NCI-H128 (cell line): Measurements from ENCODE around the gene CCDC169.
"Not testable (repeated sequence)": the region's sequence is repeated elsewhere in the genome, so short reads cannot be mapped to it uniquely, and the experiment has no call there.

Source experiments
- DNase-seq: peaks from one replicate; lab custom pipeline; 2025; ENCODE audit not compliant: unreplicated experiment; lab: John Stamatoyannopoulos, UW

Gene CCDC169

GRCh38 chr13:36319793-36320192 lies 22.2 kb upstream of the CCDC169 start:
- not testable (repeated sequence) for DNase-seq

DNA sequence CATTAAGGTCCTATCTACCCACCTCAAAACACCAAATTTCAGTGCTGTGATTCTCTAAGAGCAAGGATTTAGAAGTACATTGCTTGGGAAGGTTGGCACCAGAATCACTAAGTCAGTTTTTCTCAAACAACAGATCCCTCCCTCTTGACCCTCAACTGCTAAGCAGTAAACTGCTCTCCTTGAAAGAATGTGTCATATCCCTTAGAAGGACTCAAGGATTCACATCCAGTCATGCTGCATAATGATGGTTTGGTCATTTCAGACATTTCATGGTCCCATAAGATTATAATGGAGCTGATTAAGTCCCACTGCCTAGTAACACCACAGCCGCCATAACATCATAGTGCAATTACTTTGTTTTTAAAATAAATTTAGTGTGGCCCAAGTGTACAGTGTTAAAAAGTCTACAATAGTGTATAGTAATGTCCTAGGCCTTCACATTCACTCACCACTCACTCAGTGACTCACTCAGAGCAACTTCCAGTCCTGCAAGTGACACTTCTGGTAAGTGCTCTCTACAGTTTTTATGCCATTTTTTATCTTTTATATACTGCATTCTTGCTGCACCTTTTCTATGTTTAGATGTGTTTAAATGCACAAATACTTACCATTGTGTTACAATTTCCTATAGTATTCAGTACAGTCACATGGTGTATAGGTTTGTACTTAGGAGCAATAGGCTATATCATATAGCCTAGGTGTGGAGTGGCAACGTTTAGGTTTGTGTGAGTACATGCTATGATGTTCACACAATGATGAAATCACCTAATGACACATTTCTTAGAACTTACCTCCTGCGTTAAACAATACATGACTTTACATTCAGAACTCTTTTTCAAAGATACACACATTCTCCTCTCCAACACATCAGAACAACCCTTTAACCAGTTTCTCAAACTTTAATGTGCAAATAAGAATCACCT lies 15.7 kb upstream of the CCDC169 start:
- no peak for DNase-seq

GRCh38 chr13:36310417-36311108 lies 12.9 kb upstream of the CCDC169 start:
- DNase-seq: no peak

DNA sequence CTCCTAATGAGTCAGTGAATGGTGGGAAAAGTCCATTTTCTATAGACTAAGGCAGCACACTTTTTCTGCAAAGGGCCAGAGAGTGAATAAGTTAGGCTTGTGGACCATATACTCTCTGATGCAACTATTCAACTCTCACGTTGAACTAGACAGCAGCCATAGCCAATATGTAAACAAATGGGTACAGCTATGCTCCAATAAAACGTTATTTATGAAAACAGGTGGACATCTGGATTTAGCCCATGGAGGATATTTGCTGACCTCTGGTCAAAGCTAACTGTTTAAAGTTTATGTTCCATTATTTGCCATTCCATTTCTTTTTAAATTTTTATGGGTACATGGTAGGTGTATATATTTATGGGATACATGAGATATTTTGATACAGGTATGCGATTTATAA lies 4.7 kb upstream of the CCDC169 start:
- DNase-seq: no peak

GRCh38 chr13:36299469-36299868 lies 1.9 kb upstream of the CCDC169 start:
- DNase-seq: not testable (repeated sequence)

- DNase-seq: no peak
These were observed 988 bp upstream of the CCDC169 start for GRCh38 chr13:36298535-36299068.

DNA sequence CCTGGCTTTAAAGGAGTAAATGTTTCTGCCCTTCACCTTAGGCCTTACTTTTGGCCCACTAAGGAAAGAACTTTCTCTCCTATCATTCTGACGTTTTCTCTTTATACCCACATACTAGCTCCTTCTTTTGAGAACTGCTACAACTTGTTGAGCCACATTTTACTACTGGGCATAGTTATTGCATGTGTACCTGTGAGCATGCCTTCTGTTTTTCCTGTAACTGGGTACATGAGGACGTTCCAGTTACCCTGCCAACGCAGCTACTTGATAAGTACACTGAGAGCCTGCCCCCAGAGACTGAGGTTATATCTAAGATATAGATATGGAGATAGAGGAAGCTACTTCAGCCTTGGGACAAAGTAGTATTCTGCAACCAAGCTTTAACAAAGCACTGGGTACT lies 3.5 kb downstream of the CCDC169 start:
- DNase-seq: no peak

DNA sequence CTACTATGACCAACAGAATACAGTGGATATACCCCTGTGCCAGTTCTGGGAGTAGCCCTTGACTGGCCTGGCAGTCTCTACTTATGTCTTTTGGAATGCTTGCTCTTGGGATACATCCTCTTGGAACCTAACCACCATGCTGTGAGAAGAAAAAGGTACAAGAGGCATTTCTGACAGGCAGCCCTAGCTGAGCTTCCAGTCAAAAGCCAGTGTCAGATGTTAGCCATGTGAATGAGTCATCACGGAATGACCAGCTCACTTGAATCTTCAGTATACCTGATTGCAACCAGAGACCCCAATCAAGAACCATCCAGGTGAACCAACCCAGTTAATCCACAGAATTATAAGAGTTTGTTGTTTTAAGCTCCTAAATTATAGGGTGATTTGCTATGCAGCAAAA lies 4.1 kb downstream of the CCDC169 start:
- no peak for DNase-seq

GRCh38 chr13:36288794-36289391 lies 8.7 kb downstream of the CCDC169 start:
- no peak for DNase-seq

- DNase-seq: no peak
These were observed 11.6 kb downstream of the CCDC169 start for GRCh38 chr13:36286006-36286405.

DNA sequence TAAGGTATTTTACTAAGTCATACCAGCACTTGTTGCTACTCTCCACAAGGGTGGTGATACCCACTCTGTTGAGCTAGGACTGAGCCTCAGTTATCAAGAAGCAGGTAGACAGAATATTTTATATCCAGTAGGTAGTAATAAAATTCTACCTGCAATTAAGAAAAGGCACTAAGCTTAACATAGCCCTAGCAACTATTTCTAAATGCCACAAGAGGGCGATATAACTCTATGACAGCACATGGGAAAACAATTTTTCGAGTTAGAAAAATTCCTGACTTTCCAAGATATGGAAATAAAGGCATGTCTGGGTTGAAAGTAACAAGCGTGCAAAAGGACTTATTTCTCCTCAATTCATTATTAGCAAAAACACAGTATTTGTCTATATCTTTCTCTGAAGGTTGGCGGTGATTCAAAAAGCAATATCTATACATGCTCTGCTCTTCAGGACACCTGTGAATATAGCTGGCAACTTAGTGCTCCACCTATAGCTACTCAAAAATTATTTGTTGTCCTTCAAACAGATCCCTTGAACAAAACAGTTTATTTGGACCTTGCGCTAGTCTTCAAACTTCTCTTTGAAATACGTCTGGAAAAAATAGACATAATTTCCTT lies 14.7 kb downstream of the CCDC169 start:
- no peak for DNase-seq

DNA sequence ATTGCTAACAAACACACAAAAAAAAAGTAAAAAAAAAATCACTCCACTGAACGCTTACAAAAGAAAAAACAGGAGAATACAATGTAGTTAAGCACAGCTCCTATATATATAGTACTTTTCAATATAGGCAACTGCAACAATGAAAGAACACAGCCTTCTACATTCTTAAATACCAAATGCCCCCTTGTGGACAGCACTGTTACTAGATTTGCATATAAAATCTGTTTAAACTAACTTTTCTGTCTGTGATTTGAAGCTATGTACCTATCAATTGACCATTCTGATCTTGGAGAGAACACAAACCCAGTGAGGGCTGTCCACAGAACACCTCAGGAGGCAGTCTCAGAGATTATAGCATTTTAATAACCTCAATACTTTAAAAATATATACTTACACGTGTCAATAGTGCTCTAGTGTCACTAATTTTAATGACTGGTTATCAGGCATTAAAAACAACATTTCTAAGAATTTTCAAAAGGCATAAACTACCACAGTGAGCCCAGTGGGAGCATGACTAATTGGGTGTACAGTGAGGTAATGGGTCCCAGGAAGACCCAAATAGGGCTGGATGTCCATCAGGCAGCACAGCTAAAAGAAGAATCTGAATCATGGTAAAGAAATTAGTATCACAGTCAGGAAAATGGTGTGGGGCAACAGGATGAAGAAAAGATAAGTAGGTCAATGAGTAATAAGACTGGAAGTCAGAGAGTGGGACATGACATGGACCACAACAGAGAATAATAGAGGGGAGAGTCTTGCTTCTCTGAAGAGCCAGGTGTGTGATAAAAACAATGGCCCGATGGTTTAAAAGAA lies 22.2 kb downstream of the CCDC169 start:
- DNase-seq: no peak

DNA sequence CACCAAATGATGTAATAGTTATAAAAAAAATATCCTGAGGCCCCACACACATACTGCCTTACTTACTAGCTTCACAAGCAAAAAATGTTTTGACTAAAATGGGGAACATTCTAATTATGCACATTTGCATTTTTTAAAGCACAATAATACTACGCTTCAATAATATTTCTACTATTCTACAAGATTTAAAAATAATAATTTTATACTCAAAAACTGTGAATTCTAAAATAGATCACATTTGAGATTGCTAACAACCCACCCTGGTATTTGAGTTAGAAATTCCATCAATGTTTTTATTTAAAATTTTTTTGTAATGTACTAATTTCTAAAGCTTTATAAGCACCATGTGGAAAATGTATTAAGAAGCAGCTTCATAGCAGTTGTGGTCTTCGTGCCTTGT lies 24.2 kb downstream of the CCDC169 start:
- no peak for DNase-seq

GRCh38 chr13:36261976-36262375 lies 35.6 kb downstream of the CCDC169 start:
- no peak for DNase-seq

DNA sequence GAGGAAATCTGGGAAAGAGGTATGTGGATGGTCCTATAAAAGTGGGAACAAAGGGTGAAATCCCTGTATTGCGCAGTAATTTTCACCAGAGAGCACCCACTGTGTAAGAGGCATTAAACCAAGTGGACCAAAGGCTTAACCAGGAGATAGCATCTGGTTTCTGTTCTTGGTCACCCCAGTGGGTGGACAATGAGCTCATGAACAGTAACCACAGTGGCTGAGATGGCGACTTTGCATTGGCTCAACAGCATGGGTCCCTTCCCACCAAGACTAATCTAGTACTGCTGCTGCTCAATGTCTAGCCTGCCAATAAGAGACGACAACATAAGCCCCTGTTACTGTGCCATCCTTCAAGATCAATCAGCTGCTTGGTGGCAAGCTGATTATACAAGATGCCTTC lies 36.6 kb downstream of the CCDC169 start:
- no peak for DNase-seq

GRCh38 chr13:36259361-36260137 lies 38.1 kb downstream of the CCDC169 start:
- no peak for DNase-seq

DNA sequence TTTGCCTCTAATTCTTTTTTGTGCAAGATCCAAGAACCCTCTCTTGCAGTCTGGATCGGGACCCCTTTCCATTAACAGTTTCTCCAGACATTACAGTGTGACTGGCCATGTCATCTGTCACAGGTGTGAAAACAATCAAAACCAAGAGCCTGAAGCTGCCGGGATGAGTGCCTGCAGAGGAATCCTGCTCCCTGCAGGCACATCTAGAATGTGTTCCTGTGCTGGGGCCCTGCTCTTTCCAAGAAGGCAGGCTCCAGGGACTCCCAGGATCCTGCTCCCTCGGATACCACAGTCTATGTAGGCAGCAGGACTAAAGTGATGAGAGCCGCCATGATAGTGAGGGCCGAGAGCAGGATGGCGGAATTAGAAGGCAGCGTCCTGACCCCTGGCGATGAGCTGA lies 38.8 kb downstream of the CCDC169 start:
- no peak for DNase-seq

GRCh38 chr13:36251526-36251925 lies 46.1 kb downstream of the CCDC169 start:
- DNase-seq: no peak

GRCh38 chr13:36251017-36251416 lies 46.6 kb downstream of the CCDC169 start:
- DNase-seq: no peak

GRCh38 chr13:36248700-36249099 lies 48.9 kb downstream of the CCDC169 start:
- DNase-seq: no peak
